ENCODE measurements around the gene BRD4.

- TF ChIP-seq CTCF (conservative IDR thresholded peaks at IDR 0.05; ENCODE audit: low read depth in 2 of 2) (no peak), EZH2phosphoT487 (IDR thresholded peaks at IDR 0.05; ENCODE audit: unreplicated experiment) (no peak), EZH2 (IDR thresholded peaks at IDR 0.05; ENCODE audit: low read depth, unreplicated experiment) (no peak), REST (IDR thresholded peaks at IDR 0.05; ENCODE audit: unreplicated experiment) (no peak)
Measured at GRCh38 chr19:15268928-15269253, 63.4 kb downstream of the BRD4 start.
